GM18498 (cell line): ENCODE data around the gene GAA.
"Not testable (repeated sequence)": the region's sequence is repeated elsewhere in the genome, so short reads cannot be mapped to it uniquely, and the experiment has no call there.

Experiments
- ATAC-seq: cut with Tn5 transposase; IDR thresholded peaks from one replicate; pipeline ENCODE4 v1.9.1; 2021; ENCODE audit warnings: mild to moderate bottlenecking, moderate library complexity; ENCODE audit not compliant: unreplicated experiment

The GAA gene

DNA sequence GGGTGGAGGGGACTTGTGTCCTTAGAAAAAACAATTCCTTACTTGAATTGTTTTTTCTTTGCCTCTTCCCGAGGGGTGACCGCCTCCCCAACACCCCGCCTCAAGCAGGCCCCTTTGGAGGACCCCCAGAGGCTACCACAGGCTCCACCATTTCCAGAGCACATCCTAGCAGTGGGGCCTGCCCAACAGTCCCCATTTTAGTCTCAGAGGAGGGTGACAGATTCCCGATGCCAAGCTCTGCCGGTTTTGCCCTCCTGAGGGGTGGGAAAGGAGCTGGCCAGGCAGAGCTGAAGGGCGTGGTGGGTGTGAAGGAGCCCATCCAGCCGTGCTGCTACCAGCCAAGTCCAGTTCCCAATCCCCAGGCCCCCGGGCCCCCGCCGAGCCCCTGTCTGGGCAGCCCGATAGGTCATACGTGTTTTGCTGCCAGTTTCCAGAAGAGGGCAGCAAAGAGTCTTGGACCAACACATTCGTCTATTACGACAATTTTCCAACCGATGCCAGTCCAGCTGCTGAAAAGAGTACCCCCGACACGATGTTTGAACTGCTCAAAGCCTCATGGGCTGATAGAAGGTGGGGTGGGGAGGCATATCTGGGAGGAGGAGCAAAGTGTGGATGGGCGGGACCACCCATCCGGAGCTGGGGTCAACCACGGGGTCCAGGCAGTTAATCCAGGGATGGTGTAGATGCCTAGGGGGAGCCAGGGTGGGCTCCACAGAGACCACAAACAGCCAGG lies 18.8 kb upstream of the GAA start:
- no peak for ATAC-seq

DNA sequence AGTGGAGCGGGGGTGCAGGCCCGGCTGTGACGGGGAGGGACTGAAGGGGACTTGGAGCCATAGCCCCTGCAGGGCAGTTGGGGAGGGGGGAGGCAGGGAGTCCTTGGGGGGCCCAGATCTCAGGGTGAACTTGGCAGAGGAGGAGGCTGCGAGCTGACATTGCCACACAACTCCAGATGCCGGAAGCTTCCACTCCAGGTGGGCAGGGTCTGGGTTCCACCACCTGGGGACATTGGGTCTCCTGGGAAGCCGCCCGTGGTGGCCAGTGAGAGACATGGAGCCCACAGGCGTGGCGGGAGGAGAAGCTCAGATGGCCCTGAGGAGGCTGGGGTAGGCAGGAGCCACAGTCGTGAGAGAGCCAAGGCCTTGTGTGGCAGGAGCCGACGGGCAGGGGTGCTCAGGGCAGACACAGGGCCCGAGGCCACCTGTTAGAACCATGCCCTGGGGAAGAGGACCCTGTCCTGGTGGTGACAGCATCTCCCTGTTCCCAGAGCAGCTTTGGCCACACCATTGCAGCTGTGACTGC lies 18.2 kb upstream of the GAA start:
- no peak for ATAC-seq

DNA sequence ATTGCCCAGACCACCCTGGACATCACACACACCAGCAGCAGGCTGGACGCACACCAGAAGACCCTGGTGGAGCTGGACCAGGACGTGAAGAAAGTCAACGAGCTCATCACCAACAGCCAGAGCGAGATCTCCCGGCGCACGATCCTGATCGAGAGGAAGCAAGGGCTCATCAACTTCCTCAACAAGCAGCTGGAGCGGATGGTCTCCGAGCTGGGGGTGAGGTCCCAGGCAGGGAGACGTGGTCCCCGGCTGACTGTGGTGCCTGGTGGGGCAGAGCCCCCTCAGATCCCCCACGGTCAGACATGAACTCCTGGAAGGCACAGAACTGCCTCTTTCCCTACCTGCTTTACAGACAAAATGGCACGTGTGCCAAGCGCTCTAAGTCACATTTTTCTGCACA lies 16.6 kb upstream of the GAA start:
- ATAC-seq: no peak

DNA sequence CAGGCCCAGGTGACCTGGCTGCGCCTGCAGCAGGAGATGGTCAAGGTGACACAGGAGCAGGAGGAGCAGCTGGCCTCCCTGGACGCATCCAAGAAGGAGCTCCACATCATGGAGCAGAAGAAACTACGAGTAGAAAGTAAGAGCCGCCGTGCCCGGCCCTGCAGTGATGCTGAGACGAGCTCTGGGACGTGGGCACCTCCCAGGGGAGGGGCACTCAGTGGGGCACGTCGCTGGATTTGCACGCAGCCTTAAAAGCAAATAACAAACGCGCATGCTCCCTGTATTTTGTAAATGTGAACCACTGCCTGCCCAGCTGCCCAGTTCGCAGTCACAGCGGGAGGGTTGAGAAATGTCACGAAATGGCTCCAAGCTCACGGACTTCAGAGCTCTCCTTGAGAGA lies 15.3 kb upstream of the GAA start:
- ATAC-seq: no peak

DNA sequence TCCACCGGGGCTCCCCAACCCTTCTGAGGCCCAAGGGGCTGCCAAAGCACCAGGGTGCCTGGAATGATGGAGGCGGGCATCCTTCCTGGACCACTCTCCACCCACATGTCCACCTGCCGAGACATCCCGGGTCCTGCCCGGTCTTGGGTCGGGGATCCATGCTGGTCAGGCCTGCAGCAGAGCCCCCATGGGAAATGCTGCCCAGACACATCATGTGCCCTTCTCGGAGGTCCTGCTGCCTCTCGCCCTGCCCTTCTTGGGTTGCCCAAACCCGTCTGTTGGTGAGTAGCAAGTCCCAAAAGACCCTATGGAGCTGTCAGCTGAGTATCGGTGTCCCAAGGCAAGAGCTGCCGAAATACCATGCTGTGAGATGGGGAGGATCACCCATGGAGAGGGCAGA lies 14.8 kb upstream of the GAA start:
- ATAC-seq: no peak

DNA sequence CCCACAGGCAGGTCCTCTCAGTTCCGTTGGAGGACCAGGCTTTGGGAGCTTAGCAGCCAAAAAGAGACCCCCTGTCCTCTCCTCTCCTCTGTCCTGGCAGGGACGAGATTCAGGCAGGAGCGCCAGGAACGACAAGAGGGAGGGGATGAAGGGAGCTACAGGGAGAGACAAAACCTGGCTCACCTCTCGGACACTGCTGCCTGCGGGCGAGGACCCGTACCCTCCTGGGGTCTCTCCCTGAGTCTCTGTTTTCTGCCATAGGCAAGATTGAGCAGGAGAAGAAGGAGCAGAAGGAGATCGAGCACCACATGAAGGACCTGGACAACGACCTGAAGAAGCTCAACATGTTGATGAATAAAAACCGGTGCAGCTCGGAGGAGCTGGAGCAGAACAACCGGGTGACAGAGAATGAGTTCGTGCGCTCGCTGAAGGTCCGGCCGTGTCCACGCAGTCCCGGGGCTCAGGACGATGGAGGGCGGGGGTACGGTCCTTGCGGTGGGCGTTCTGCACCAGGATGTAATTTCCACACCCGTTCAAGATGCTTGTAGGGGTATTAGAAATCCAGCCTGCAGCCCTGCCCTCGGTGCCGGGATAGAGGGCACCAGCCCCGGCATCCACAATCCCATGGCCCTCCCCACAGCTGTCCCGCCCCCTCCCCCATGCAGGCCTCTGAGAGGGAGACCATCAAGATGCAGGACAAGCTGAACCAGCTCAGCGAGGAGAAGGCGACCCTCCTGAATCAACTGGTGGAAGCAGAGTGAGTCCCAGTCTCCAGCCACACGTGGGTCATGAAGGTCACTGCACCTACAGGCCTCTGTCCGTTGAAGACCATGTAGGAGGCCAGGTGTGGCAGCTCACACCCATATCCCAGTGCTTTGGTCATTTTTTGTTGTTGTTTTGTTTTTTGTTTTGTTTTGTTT lies 13.8 kb upstream of the GAA start:
- no peak for ATAC-seq

DNA sequence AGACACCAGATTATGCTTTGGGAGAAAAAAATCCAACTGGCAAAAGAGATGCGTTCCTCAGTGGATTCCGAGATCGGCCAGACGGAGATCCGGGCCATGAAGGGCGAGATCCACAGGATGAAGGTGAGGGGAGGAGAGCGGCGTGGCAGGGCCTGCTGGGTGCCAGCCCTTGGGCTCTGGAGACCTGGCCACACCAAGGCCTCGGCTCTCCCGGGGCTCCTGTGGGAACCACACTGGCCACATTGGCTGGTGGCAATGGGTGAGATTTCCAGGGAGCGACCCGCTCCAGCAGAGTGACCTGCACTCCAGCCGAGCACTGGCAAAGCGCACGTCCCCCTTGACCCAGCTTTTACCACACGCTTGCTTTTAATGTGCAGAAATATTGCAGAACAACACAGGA lies 11.6 kb upstream of the GAA start:
- ATAC-seq: no peak

DNA sequence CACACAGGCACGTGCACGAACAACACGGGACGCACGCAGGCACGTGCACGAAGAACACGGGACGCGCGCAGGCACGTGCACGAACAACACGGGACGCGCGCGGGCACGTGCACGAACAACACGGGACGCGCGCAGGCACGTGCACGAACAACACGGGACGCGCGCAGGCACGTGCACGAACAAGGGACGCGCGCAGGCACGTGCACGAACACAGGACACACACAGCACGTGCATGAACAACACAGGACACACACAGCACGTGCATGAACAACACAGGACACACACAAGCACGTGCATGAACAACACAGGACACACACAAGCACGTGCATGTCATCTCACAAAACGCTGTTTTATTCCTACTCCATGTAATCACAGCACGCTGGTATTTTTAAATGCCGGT lies 11.2 kb upstream of the GAA start:
- not testable (repeated sequence) for ATAC-seq

DNA sequence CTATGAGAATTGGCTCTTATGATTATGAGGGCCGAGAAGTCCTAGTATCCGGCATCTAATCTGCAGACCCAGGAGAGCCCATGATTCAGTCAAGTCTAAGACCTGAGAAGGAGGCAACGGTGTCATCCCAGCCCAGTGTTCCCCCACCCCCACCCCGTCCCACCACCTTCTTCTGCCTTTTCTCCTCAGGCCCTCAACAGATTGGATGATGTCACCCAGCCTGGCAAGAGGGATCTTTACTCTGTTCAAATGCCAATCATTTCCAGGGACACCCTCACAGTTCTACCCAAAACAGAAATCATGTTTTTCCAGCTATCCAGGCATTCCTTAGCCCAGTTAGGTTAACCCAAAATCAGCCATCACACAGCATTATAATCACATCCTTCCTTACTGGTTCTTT lies 10.0 kb upstream of the GAA start:
- no peak for ATAC-seq

DNA sequence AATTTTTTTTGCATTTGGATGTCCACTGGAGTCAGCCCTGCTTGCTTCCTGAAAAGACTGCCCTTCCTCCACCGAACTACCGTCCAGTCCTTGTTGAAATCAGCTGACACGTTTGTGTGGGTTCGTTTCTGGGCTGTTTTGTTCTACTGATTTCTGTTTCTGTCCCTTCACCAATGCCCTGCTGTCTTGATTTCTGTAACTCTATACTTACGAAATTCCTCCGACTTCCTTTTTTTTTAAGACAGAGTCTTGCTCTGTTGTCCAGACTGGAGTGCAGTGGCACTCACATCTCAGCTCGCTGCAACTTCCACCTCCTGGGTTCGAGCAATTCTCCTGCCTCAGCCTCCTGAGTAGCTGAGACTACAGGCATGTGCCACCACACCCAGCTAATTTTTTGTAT lies 8.4 kb upstream of the GAA start:
- no peak for ATAC-seq

DNA sequence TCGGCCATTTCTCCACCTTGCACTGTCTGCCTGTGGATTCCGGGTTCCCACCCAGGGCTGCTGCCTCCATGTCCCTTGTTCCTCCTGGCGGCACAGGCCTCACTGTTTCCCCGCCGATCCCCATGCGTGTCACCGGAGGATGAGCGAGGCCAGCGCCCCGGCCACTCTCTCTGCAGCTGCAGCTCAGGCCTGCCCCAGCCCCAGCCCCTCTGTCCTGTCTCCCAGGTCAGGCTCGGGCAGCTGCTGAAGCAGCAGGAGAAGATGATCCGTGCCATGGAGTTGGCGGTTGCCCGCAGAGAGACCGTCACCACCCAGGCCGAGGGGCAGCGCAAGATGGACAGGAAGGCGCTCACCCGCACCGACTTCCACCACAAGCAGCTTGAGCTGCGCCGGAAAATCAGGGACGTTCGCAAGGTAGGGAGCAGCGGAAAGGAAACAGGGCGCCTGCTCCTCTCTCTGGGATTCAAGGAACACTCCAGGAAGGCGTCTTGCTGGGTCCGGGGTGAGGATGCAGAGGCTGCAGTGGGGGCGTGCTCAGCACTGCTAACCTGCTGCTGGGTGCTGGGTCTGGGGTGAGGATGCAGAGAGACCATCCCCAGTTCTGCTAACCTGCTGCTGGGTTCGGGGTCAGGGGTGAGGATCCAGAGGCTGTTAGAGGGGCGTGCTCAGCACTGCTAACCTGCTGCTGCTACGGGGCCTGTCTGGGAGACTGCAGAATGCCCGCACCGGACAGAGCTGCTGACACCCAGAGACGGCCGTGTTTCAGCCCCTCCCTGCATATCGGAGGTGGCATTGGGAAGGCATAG lies 6.1 kb upstream of the GAA start:
- no peak for ATAC-seq

DNA sequence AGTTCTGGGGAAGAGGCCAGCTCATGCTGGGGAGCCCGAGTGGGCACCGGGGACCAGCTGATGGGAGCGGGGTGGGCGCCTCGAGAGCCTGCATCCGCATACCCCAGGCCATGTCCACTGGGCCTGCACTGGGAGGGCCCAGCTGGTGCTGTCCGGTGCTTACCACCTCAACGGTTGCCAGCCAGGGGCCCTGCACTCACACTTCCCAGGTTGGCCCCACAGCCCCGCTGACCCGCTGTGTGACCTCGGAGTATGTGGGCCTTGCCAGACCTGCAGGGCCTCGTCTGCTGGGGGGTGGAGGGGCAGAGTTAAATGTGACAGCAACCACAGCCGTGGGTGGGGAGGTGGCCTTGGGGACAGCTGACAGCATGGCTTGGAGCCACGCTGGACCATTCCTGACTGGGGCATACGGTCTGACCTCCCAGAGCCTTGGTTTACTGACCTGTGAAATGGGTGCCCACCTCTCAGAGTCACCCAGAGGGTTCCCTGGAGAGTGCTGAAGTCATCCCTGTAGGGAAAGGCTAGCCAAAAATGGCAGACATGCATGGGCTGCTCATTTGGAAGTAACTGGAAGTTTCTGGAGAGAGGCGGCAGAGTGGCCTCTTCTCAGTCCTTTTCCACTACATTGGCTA lies 5.4 kb upstream of the GAA start:
- ATAC-seq: no peak

DNA sequence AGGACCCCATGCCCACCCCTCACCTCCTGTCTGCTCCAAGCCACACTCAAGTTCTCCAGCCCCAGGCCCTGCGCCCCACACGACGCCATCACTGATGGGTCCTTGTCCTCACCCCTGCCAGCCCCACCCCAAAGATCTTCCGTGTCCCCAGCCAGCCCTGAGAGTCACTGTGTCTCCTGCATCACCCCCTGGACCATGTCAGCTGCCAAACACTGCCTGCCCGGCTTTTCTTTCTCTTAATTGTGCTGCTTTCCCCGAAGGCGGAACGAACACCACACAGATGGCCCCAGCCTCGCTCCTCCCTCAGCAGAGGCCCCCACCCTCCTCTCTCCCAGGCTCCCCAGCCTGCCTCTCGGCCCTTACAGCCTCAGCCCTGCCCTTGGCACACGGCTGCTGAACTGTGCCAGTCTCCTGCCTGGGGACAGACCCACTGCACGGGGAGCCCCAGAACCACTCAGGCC lies 4.8 kb upstream of the GAA start:
- no peak for ATAC-seq

DNA sequence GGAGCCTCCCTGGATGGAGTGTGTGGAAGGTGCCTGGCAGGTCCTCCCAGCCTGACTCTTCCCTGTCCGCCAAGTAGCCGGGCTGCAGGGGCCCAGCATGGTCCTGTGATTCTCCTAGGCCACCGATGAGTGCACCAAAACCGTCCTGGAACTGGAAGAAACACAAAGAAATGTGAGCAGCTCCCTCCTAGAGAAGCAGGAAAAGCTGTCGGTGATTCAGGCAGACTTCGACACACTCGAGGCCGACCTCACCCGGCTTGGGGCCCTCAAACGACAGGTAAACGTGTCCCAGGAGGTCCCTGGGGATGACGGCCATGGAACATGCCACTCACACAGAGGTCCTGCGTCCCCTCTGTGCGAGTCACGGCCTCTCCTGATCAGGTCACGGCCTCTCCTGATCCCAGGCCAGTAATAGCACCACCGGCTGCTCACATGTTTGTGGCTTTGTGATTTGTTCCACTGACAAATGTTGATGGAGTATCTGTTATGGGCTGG lies 4.2 kb upstream of the GAA start:
- no peak for ATAC-seq

DNA sequence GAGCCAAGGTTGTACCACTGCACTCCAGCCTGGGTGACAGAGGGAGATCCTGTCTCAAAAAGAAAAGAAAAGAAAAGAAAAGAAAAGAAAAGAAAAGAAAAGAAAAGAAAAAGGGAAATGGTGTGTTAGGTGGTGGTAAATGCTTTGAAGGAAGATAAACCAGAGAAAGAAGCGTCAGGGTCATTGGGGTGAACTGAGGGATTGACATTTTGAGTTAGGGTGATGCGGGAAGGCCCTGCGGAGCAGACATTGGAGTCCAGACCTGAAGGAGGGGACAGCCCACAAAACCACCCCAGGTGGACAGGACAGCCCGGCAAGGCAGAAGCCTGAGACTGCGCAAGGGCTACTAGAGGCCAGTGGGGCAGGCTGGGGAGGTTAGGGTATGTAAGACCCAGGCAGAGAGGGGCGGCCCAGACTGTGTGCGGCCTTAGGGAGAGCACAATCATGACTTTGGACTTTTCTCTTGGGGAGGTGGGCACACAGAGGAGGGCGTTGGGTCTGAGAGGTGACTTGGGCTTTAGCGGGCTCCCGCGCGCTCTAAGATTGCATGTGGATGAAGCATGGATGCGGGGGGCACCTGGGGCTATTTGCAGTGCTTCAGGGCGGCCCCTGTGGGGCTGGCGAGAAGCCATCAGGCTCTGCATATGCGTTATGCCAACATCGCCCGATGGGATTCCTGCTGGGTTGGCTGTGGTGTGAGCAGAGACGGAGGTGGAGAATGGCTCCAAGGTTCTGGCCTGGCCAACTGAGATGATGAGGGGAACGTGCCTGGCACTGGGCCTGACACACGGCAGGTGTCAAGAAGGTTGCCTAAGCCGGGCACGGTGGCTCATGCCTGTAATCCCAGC lies 3.3 kb upstream of the GAA start:
- no peak for ATAC-seq

DNA sequence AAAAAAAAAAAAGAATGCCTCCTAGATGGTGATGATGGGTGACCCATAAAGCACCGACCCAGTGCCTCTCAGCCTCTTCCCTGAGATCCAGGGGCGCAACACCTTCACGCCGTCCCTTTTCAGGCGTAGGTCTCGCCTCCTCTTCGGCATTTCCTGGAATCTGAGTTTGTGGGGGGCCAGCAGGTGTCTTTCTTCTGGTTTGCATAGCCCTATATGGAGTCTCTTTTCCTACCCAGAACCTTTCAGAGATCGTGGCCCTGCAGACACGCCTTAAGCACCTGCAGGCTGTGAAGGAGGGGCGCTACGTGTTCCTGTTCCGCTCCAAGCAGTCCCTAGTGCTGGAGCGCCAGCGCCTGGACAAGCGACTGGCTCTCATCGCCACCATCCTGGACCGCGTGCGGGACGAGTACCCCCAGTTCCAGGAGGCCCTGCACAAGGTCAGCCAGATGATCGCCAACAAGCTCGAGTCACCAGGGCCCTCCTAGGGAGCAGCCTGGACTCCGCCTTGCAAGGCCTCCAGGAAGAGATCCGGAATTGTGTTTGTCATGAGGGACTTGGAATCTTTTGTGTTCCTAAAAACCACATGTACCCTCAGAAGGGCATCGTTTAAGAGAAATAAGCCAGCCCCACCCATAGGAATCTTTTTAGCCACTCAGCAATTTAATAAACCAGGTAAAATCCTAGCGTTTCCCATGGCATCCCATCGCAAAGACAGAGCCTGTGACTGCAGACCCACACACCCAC lies 1.9 kb upstream of the GAA start:
- no peak for ATAC-seq

DNA sequence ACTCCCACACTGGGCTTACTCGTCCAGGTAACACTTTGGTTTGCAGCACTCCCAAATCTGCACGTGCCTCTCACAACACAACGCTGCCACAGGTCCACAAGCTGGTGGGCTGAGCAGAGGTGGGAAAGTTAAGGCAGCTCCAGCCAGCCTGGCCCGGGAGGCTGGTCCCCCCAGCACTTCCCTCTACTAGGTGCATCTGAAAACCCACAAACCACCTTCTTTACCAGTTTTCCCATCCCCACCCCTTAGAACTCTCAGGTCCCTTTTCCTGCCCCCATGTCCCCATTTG lies 1.4 kb upstream of the GAA start:
- ATAC-seq: no peak

DNA sequence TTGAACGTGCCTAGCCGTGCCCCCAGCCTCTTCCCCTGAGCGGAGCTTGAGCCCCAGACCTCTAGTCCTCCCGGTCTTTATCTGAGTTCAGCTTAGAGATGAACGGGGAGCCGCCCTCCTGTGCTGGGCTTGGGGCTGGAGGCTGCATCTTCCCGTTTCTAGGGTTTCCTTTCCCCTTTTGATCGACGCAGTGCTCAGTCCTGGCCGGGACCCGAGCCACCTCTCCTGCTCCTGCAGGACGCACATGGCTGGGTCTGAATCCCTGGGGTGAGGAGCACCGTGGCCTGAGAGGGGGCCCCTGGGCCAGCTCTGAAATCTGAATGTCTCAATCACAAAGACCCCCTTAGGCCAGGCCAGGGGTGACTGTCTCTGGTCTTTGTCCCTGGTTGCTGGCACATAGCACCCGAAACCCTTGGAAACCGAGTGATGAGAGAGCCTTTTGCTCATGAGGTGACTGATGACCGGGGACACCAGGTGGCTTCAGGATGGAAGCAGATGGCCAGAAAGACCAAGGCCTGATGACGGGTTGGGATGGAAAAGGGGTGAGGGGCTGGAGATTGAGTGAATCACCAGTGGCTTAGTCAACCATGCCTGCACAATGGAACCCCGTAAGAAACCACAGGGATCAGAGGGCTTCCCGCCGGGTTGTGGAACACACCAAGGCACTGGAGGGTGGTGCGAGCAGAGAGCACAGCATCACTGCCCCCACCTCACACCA lies 724 bp downstream of the GAA start:
- no peak for ATAC-seq
